Measurements from ENCODE around the gene ARID3A.

The ARID3A gene

GRCh38 chr19:927780-928401 lies 2.1 kb downstream of the ARID3A start:
- no peak for TF ChIP-seq CTCF (IDR thresholded peaks at IDR 0.05; ENCODE audit: control insufficient read depth, insufficient read depth, low read depth, low read length, missing control alignments)
- peak overlapping the region; percentile 67 for H3K4me3 ChIP-seq (ENCODE audit: control insufficient read depth, low read depth, low read length)
- DNase-seq (ENCODE audit: low read depth) = no peak

- DNase-seq (ENCODE audit: low read depth) = no peak
- TF ChIP-seq CTCF (IDR thresholded peaks at IDR 0.05; ENCODE audit: control insufficient read depth, insufficient read depth, low read depth, low read length, missing control alignments) = no peak
- H3K4me3 ChIP-seq (ENCODE audit: control insufficient read depth, low read depth, low read length) = no peak overlapping the region
Measured at GRCh38 chr19:928471-929202, 2.8 kb downstream of the ARID3A start.

GRCh38 chr19:929203-929890 lies 3.5 kb downstream of the ARID3A start:
- TF ChIP-seq CTCF (IDR thresholded peaks at IDR 0.05; ENCODE audit: control insufficient read depth, insufficient read depth, low read depth, low read length, missing control alignments) = no peak
- no peak for DNase-seq (ENCODE audit: low read depth)
- no peak overlapping the region for H3K4me3 ChIP-seq (ENCODE audit: control insufficient read depth, low read depth, low read length)

- DNase-seq (ENCODE audit: low read depth) = no peak
- TF ChIP-seq CTCF (IDR thresholded peaks at IDR 0.05; ENCODE audit: control insufficient read depth, insufficient read depth, low read depth, low read length, missing control alignments) = no peak
- H3K4me3 ChIP-seq (ENCODE audit: control insufficient read depth, low read depth, low read length) = no peak overlapping the region
Measured at GRCh38 chr19:929891-930258, 4.0 kb downstream of the ARID3A start.

GRCh38 chr19:931860-932647 lies 6.2 kb downstream of the ARID3A start:
- DNase-seq (ENCODE audit: low read depth) = no peak
- H3K4me3 ChIP-seq (ENCODE audit: control insufficient read depth, low read depth, low read length) = no peak overlapping the region
- no peak for TF ChIP-seq CTCF (IDR thresholded peaks at IDR 0.05; ENCODE audit: control insufficient read depth, insufficient read depth, low read depth, low read length, missing control alignments)

Measured in AG09309 (cell line).